ENCODE measurements around the gene SIAH1.

Gene SIAH1, protein sequence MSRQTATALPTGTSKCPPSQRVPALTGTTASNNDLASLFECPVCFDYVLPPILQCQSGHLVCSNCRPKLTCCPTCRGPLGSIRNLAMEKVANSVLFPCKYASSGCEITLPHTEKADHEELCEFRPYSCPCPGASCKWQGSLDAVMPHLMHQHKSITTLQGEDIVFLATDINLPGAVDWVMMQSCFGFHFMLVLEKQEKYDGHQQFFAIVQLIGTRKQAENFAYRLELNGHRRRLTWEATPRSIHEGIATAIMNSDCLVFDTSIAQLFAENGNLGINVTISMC

GRCh38 chr16:48385253-48386150 lies at the start of gene SIAH1:
TSS of gene SIAH1 (minus strand) at chr16:48385413. CDS start at chr16:48362428, 22,985 bp downstream.
- TF ChIP-seq CTCF (conservative IDR thresholded peaks at IDR 0.05; ENCODE audit: low read depth, low read length): no peak

DNA sequence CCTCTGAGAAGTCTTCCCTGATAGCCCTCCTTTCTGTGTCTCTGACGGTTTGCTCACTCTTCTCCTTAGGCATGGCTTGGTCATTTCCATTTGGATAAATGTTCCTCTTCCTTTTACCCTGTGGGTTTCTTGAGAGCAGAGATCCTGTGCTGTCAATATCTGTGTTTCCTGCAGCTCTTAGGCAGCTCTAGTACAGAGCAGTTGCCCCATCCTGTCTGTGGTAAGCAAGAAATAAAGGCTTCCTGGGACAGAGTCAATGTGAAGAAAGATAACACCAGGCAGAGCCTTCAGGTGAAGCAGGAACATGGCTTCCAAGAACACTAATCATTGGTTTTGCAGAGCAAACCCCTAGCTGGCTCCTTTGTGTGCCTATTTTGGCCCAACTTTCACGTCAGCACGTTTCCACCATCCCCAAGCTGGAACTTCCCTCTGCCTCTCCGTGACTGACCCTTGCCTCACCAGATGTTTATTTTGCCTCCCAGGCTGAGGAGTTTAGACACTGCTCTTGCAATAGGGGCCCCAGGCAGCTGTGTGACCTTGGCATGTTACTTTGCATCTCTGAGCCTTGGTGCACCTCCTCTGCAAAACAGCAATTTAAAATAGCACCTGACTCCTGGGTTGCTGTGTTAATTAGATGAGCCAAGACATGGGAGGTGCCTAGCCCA lies 49.6 kb upstream of the SIAH1 start:
- Histone ChIP-seq H3K79me2 (ENCODE audit: insufficient read depth, low read depth) (no peaks in the 10 kb centered on the region), H3K9ac (no peak overlapping the region), H3K27me3 (ENCODE audit: insufficient read depth, low read depth) (no peaks in the 10 kb centered on the region), H3K27ac (no peak overlapping the region), H4K20me1 (ENCODE audit: insufficient read depth) (no peaks in the 10 kb centered on the region), H3K4me1 (ENCODE audit: low read depth, poor library complexity, severe bottlenecking) (no peaks in the 10 kb centered on the region), H2AFZ (ENCODE audit: low read depth) (no peak overlapping the region), H3K36me3 (ENCODE audit: insufficient read depth) (no peaks in the 10 kb centered on the region), H3K4me3 (IDR thresholded peaks at IDR 0.05; ENCODE audit: insufficient read depth, low read depth, low read length) (no peak overlapping the region), H3K4me2 (no peak overlapping the region)
- no peak for TF ChIP-seq CTCF (conservative IDR thresholded peaks at IDR 0.05; ENCODE audit: low read depth, low read length)

More at GRCh38 chr16:48385253-48386150, at the start of gene SIAH1:
- Histone ChIP-seq H3K9ac (peak within 1 kb of the TSS; percentile 98), H3K4me3 (IDR thresholded peaks at IDR 0.05; ENCODE audit: insufficient read depth, low read depth, low read length) (no peak within 1 kb of the TSS), H4K20me1 (ENCODE audit: insufficient read depth) (peaks cover 3% of the 10 kb centered on the region; the same call in 1 of the 2 replicates), H3K27me3 (ENCODE audit: insufficient read depth, low read depth) (no peaks in the 10 kb centered on the region), H3K4me2 (peak within 1 kb of the TSS; percentile 89), H3K4me1 (ENCODE audit: low read depth, poor library complexity, severe bottlenecking) (peaks cover 24% of the 10 kb centered on the region), H2AFZ (ENCODE audit: low read depth) (peak within 1 kb of the TSS; percentile 97), H3K79me2 (ENCODE audit: insufficient read depth, low read depth) (peaks cover 40% of the 10 kb centered on the region), H3K36me3 (ENCODE audit: insufficient read depth) (no peaks in the 10 kb centered on the region), H3K27ac (peak within 1 kb of the TSS; percentile 79)

GRCh38 chr16:48433850-48434530 lies 48.8 kb upstream of the SIAH1 start:
- Histone ChIP-seq H3K4me1 (ENCODE audit: low read depth, poor library complexity, severe bottlenecking) (no peaks in the 10 kb centered on the region), H3K9ac (no peak overlapping the region)

More at GRCh38 chr16:48433850-48434530, 48.8 kb upstream of the SIAH1 start:
- Histone ChIP-seq H3K36me3 (ENCODE audit: insufficient read depth) (no peaks in the 10 kb centered on the region), H2AFZ (ENCODE audit: low read depth) (no peak overlapping the region), H3K27me3 (ENCODE audit: insufficient read depth, low read depth) (no peaks in the 10 kb centered on the region), H3K27ac (no peak overlapping the region), H4K20me1 (ENCODE audit: insufficient read depth) (no peaks in the 10 kb centered on the region), H3K4me2 (no peak overlapping the region), H3K4me3 (IDR thresholded peaks at IDR 0.05; ENCODE audit: insufficient read depth, low read depth, low read length) (no peak overlapping the region), H3K79me2 (ENCODE audit: insufficient read depth, low read depth) (no peaks in the 10 kb centered on the region)
- no peak for TF ChIP-seq CTCF (conservative IDR thresholded peaks at IDR 0.05; ENCODE audit: low read depth, low read length)
